ENCODE results near the gene AMOTL1. TPM values are rescaled to one million over a fixed set of nuclear protein-coding genes. Genes with fewer than 3 reads are reported as not detected.
"Not testable (repeated sequence)": the region's sequence is repeated elsewhere in the genome, so short reads cannot be mapped to it uniquely, and the experiment has no call there.

AMOTL1 gene
- polyA plus RNA-seq, 2 donors = 11.3 to 15.4 TPM

DNA sequence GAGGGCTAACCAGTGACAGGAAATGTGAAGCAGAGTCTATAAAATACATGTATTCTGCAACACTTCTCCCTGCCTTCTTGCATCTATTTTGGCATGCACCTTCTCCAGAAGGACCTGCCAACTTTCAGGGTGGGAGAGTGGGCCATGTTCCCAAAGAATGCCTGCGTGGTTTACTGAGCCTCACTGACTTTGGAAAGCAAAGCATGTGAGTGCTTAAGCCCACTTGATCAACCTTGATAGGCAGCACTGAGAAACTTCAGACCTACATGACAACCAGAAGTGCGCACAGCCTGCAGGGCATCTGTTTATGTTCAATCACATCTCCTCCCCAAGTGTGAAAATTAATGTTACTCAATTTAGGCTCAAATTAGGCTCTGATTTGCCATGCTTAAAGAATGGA is 69.2 kb downstream of the AMOTL1 start:
- Histone ChIP-seq H3K4me3 (ENCODE audit: low read depth in 1 of 2, low read length in 2 of 2) (no peak overlapping the region), H3K36me3 (ENCODE audit: control insufficient read depth in 2 of 2, insufficient read depth in 2 of 2, low read length in 1 of 2) (peaks cover 8% of the 10 kb centered on the region in 2 donors), H3K27me3 (ENCODE audit: control insufficient read depth in 1 of 2, insufficient read depth in 2 of 2, low read length in 2 of 2) (no peaks in the 10 kb centered on the region), H3K27ac (ENCODE audit: low read depth in 2 of 2, low read length in 1 of 2) (no peak overlapping the region), H3K4me1 (ENCODE audit: control insufficient read depth in 2 of 2, insufficient read depth in 2 of 2, low read length in 1 of 2) (no peaks in the 10 kb centered on the region), H3K9me3 (ENCODE audit: control insufficient read depth in 2 of 2, insufficient read depth in 1 of 2, low read depth in 1 of 2, low read length in 1 of 2) (no peaks in the 10 kb centered on the region)
- 70% methylated on average over 2 of the region's 2 CpGs for WGBS, 2 donors

GRCh38 chr11:94838027-94838731 is 70.0 kb downstream of the AMOTL1 start:
- no peaks in the 10 kb centered on the region for H3K27me3 ChIP-seq (ENCODE audit: control insufficient read depth in 1 of 2, insufficient read depth in 2 of 2, low read length in 2 of 2)
- WGBS, 2 donors = 70 to 80% methylated on average over 2 of the region's 2 CpGs
- no peak overlapping the region for H3K4me3 ChIP-seq (ENCODE audit: low read depth in 1 of 2, low read length in 2 of 2)
- no peaks in the 10 kb centered on the region for H3K4me1 ChIP-seq (ENCODE audit: control insufficient read depth in 2 of 2, insufficient read depth in 2 of 2, low read length in 1 of 2)
- H3K27ac ChIP-seq (ENCODE audit: low read depth in 2 of 2, low read length in 1 of 2) = no peak overlapping the region
- H3K9me3 ChIP-seq (ENCODE audit: control insufficient read depth in 2 of 2, insufficient read depth in 1 of 2, low read depth in 1 of 2, low read length in 1 of 2) = no peaks in the 10 kb centered on the region
- peaks cover 8% of the 10 kb centered on the region in 2 donors for H3K36me3 ChIP-seq (ENCODE audit: control insufficient read depth in 2 of 2, insufficient read depth in 2 of 2, low read length in 1 of 2)

DNA sequence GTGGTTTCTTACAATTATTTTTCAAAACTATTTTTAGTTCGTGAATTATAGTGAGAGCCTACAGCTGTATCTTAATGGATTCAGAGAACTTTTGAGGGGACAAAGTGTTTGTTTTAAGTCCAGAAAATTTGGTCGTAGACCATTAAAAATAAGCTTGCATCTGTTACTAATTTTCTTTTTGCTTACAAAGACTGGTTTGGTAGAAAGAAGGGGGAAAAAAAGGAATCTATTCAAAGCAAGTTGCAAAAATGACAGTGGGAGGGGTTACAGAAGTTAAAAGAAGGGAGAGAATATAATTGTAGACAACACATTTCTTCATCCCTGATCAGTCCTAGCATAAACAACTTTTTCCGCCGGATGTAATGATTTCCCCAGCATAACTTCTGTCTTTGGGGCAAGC is 72.1 kb downstream of the AMOTL1 start:
- peaks cover 3 to 5% of the 10 kb centered on the region in 2 donors for H3K36me3 ChIP-seq (ENCODE audit: control insufficient read depth in 2 of 2, insufficient read depth in 2 of 2, low read length in 1 of 2)
- H3K27ac ChIP-seq (ENCODE audit: low read depth in 2 of 2, low read length in 1 of 2) = no peak overlapping the region
- no peak overlapping the region for H3K4me3 ChIP-seq (ENCODE audit: low read depth in 1 of 2, low read length in 2 of 2)
- no peaks in the 10 kb centered on the region for H3K9me3 ChIP-seq (ENCODE audit: control insufficient read depth in 2 of 2, insufficient read depth in 1 of 2, low read depth in 1 of 2, low read length in 1 of 2)
- H3K27me3 ChIP-seq (ENCODE audit: control insufficient read depth in 1 of 2, insufficient read depth in 2 of 2, low read length in 2 of 2) = no peaks in the 10 kb centered on the region
- H3K4me1 ChIP-seq (ENCODE audit: control insufficient read depth in 2 of 2, insufficient read depth in 2 of 2, low read length in 1 of 2) = no peaks in the 10 kb centered on the region
- WGBS, 2 donors = 71 to 72% methylated on average over 4 of the region's 4 CpGs

GRCh38 chr11:94844031-94844430 is 75.9 kb downstream of the AMOTL1 start:
- no peaks in the 10 kb centered on the region for H3K27me3 ChIP-seq (ENCODE audit: control insufficient read depth in 1 of 2, insufficient read depth in 2 of 2, low read length in 2 of 2)
- H3K27ac ChIP-seq (ENCODE audit: low read depth in 2 of 2, low read length in 1 of 2) = no peak overlapping the region
- H3K4me3 ChIP-seq (ENCODE audit: low read depth in 1 of 2, low read length in 2 of 2) = no peak overlapping the region
- no peaks in the 10 kb centered on the region for H3K9me3 ChIP-seq (ENCODE audit: control insufficient read depth in 2 of 2, insufficient read depth in 1 of 2, low read depth in 1 of 2, low read length in 1 of 2)
- H3K4me1 ChIP-seq (ENCODE audit: control insufficient read depth in 2 of 2, insufficient read depth in 2 of 2, low read length in 1 of 2) = no peaks in the 10 kb centered on the region
- peaks cover under 1 to 2% of the 10 kb centered on the region in 2 donors for H3K36me3 ChIP-seq (ENCODE audit: control insufficient read depth in 2 of 2, insufficient read depth in 2 of 2, low read length in 1 of 2)

- H3K4me1 ChIP-seq (ENCODE audit: control insufficient read depth in 2 of 2, insufficient read depth in 2 of 2, low read length in 1 of 2) = no peaks in the 10 kb centered on the region
- no peak overlapping the region for H3K4me3 ChIP-seq (ENCODE audit: low read depth in 1 of 2, low read length in 2 of 2)
- H3K9me3 ChIP-seq (ENCODE audit: control insufficient read depth in 2 of 2, insufficient read depth in 1 of 2, low read depth in 1 of 2, low read length in 1 of 2) = no peaks in the 10 kb centered on the region
- 35% methylated on average over 3 of the region's 3 CpGs for WGBS, 2 donors
- no peaks in the 10 kb centered on the region for H3K27me3 ChIP-seq (ENCODE audit: control insufficient read depth in 1 of 2, insufficient read depth in 2 of 2, low read length in 2 of 2)
- peak overlapping the region; percentile 43 to 59 for H3K27ac ChIP-seq (ENCODE audit: low read depth in 2 of 2, low read length in 1 of 2)
- peaks cover 0 to 3% of the 10 kb centered on the region in 2 donors for H3K36me3 ChIP-seq (ENCODE audit: control insufficient read depth in 2 of 2, insufficient read depth in 2 of 2, low read length in 1 of 2)
Measured at GRCh38 chr11:94845622-94846021, 77.5 kb downstream of the AMOTL1 start.

DNA sequence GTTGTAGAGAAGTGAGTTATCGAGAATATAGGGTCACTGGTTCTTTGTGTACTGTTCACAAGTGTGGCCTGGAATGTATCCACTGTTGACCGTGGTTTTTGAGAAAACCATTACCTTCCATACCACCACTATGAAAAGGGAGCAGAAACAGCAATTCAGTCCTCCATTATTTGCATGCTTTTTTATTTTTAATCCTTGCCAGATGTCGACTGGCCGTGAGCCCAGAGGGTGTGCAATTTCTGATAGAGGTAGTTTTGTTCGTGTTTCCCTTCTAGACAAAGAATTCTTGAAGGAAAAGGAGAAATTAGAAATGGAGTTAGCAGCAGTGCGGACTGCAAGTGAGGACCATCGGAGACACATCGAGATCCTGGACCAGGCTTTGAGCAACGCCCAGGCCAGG is 81.7 kb downstream of the AMOTL1 start:
- H3K4me1 ChIP-seq (ENCODE audit: control insufficient read depth in 2 of 2, insufficient read depth in 2 of 2, low read length in 1 of 2) = no peaks in the 10 kb centered on the region
- H3K36me3 ChIP-seq (ENCODE audit: control insufficient read depth in 2 of 2, insufficient read depth in 2 of 2, low read length in 1 of 2) = peaks cover 0 to 14% of the 10 kb centered on the region in 2 donors
- H3K27ac ChIP-seq (ENCODE audit: low read depth in 2 of 2, low read length in 1 of 2) = no peak overlapping the region
- no peaks in the 10 kb centered on the region for H3K27me3 ChIP-seq (ENCODE audit: control insufficient read depth in 1 of 2, insufficient read depth in 2 of 2, low read length in 2 of 2)
- WGBS, 2 donors = 62 to 69% methylated on average over 9 of the region's 9 CpGs
- H3K4me3 ChIP-seq (ENCODE audit: low read depth in 1 of 2, low read length in 2 of 2) = no peak overlapping the region
- no peaks in the 10 kb centered on the region for H3K9me3 ChIP-seq (ENCODE audit: control insufficient read depth in 2 of 2, insufficient read depth in 1 of 2, low read depth in 1 of 2, low read length in 1 of 2)

DNA sequence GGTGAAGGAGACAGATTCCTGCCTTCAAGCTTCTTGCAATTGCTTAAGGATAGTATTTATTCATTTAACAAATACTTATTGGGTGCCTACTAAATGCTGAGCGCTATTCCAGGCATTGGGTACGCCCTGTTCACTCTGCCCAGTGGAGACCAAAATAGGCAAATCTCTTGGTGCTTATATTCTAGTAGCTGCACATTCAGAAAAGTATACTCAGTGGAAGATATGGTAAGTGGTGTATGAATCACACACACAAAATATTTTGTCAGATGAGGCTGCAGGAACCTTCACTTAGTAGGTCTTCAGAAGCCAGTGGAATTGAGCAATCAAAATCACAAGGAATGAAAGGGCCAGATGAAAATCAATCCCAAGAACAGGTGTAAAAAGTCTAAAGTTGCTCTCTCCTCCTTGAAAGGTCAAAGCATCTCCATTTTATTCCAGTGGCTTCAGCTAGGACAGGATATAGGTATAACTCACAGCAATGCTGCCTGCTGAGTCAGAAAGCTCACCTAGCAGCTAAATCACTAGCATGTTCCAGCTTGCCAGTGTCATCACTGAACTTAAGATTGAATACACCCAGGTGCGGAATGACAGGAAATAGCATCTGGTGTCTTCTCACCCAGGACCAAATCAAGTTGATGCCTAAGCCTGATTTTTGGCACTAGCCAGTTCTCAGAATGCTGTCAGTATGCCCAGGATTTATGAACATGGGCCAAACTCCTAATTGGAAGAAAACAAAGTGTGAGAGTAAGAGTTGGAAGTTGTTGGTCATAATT is 83.9 kb downstream of the AMOTL1 start:
- no peaks in the 10 kb centered on the region for H3K4me1 ChIP-seq (ENCODE audit: control insufficient read depth in 2 of 2, insufficient read depth in 2 of 2, low read length in 1 of 2)
- H3K36me3 ChIP-seq (ENCODE audit: control insufficient read depth in 2 of 2, insufficient read depth in 2 of 2, low read length in 1 of 2) = peaks cover 5 to 29% of the 10 kb centered on the region in 2 donors
- H3K4me3 ChIP-seq (ENCODE audit: low read depth in 1 of 2, low read length in 2 of 2) = no peak overlapping the region
- peak overlapping the region; percentile 30 to 57 for H3K27ac ChIP-seq (ENCODE audit: low read depth in 2 of 2, low read length in 1 of 2)
- no peaks in the 10 kb centered on the region for H3K9me3 ChIP-seq (ENCODE audit: control insufficient read depth in 2 of 2, insufficient read depth in 1 of 2, low read depth in 1 of 2, low read length in 1 of 2)
- WGBS, 2 donors = 77 to 82% methylated on average over 3 of the region's 3 CpGs
- no peaks in the 10 kb centered on the region for H3K27me3 ChIP-seq (ENCODE audit: control insufficient read depth in 1 of 2, insufficient read depth in 2 of 2, low read length in 2 of 2)

- H3K9me3 ChIP-seq (ENCODE audit: control insufficient read depth in 2 of 2, insufficient read depth in 1 of 2, low read depth in 1 of 2, low read length in 1 of 2); H3K27me3 ChIP-seq (ENCODE audit: control insufficient read depth in 1 of 2, insufficient read depth in 2 of 2, low read length in 2 of 2); H3K27ac ChIP-seq (ENCODE audit: low read depth in 2 of 2, low read length in 1 of 2); H3K4me3 ChIP-seq (ENCODE audit: low read depth in 1 of 2, low read length in 2 of 2); H3K4me1 ChIP-seq (ENCODE audit: control insufficient read depth in 2 of 2, insufficient read depth in 2 of 2, low read length in 1 of 2): not testable (repeated sequence)
- 86 to 91% methylated on average over 4 of the region's 4 CpGs for WGBS, 2 donors
- H3K36me3 ChIP-seq (ENCODE audit: control insufficient read depth in 2 of 2, insufficient read depth in 2 of 2, low read length in 1 of 2) = peaks cover 5 to 31% of the 10 kb centered on the region in 2 donors
Measured at GRCh38 chr11:94853288-94853687, 85.1 kb downstream of the AMOTL1 start.

- peaks cover 0 to 2% of the 10 kb centered on the region in 2 donors for H3K4me1 ChIP-seq (ENCODE audit: control insufficient read depth in 2 of 2, insufficient read depth in 2 of 2, low read length in 1 of 2)
- no peak overlapping the region for H3K4me3 ChIP-seq (ENCODE audit: low read depth in 1 of 2, low read length in 2 of 2)
- 91 to 93% methylated on average over 5 of the region's 5 CpGs for WGBS, 2 donors
- H3K36me3 ChIP-seq (ENCODE audit: control insufficient read depth in 2 of 2, insufficient read depth in 2 of 2, low read length in 1 of 2) = peaks cover 6 to 31% of the 10 kb centered on the region in 2 donors
- H3K9me3 ChIP-seq (ENCODE audit: control insufficient read depth in 2 of 2, insufficient read depth in 1 of 2, low read depth in 1 of 2, low read length in 1 of 2) = no peaks in the 10 kb centered on the region
- H3K27me3 ChIP-seq (ENCODE audit: control insufficient read depth in 1 of 2, insufficient read depth in 2 of 2, low read length in 2 of 2) = no peaks in the 10 kb centered on the region
- H3K27ac ChIP-seq (ENCODE audit: low read depth in 2 of 2, low read length in 1 of 2) = no peak overlapping the region
Measured at GRCh38 chr11:94853836-94854235, 85.7 kb downstream of the AMOTL1 start.
